Stimulated activated CD4-positive, alpha-beta T cell treated with anti-CD3 and anti-CD28 coated beads, Interleukin-4, amount 100 ng/mL, for 1 hour (primary cell): Measurements from ENCODE around the gene S100B.

Source experiments
- DNase-seq: peaks from one replicate; pipeline ENCODE4 v3.0.0-alpha.2; 2020

Gene S100B

GRCh38 chr21:46626975-46627501, 22.2 kb upstream of the S100B start:
- DNase-seq, result no peak

- DNase-seq, result no peak
Measured at GRCh38 chr21:46626536-46626935, 21.7 kb upstream of the S100B start.

- DNase-seq, result no peak
Measured at GRCh38 chr21:46625759-46626158, 20.9 kb upstream of the S100B start.

GRCh38 chr21:46624050-46624449, 19.2 kb upstream of the S100B start:
- no peak for DNase-seq

GRCh38 chr21:46622226-46622625, 17.3 kb upstream of the S100B start:
- DNase-seq, result no peak

- no peak for DNase-seq
Measured at GRCh38 chr21:46621457-46622182, 16.7 kb upstream of the S100B start.

GRCh38 chr21:46620846-46621245, 16.0 kb upstream of the S100B start:
- DNase-seq, result no peak

- no peak for DNase-seq
Measured at GRCh38 chr21:46619846-46620245, 15.0 kb upstream of the S100B start.

- no peak for DNase-seq
Measured at GRCh38 chr21:46618738-46619379, 14.0 kb upstream of the S100B start.

- DNase-seq, result no peak
Measured at GRCh38 chr21:46617267-46618051, 12.6 kb upstream of the S100B start.

- DNase-seq, result no peak
Measured at GRCh38 chr21:46616656-46617055, 11.8 kb upstream of the S100B start.

- DNase-seq, result no peak
Measured at GRCh38 chr21:46616050-46616449, 11.2 kb upstream of the S100B start.

- DNase-seq, result no peak
Measured at GRCh38 chr21:46613391-46613790, 8.5 kb upstream of the S100B start.

- DNase-seq, result no peak
Measured at GRCh38 chr21:46610018-46610701, 5.3 kb upstream of the S100B start.

GRCh38 chr21:46608672-46609111, 3.8 kb upstream of the S100B start:
- DNase-seq, result no peak

- DNase-seq, result no peak
Measured at GRCh38 chr21:46607636-46608035, 2.8 kb upstream of the S100B start.

- DNase-seq, result no peak
Measured at GRCh38 chr21:46606427-46606813, 1.5 kb upstream of the S100B start.

GRCh38 chr21:46605767-46606426, 1.0 kb upstream of the S100B start:
- DNase-seq, result peak; percentile 19

- DNase-seq, result no peak
Measured at GRCh38 chr21:46604329-46604974, 430 bp downstream of the S100B start.

- DNase-seq, result no peak
Measured at GRCh38 chr21:46603228-46603627, 1.7 kb downstream of the S100B start.

- no peak for DNase-seq
Measured at GRCh38 chr21:46600978-46601377, 3.9 kb downstream of the S100B start.

GRCh38 chr21:46600305-46600704, 4.6 kb downstream of the S100B start:
- no peak for DNase-seq
